GM19468 (cell line): ENCODE data around the gene KBTBD12.

Experiments used
- ATAC-seq: cut with Tn5 transposase; IDR thresholded peaks from one replicate; pipeline ENCODE4 v1.9.1; 2021; ENCODE audit warnings: mild to moderate bottlenecking, moderate library complexity, moderate number of reproducible peaks; ENCODE audit not compliant: unreplicated experiment; ENCODE audit errors: extremely low read depth

Gene KBTBD12

GRCh38 chr3:127981097-127981496 is 66.1 kb downstream of the KBTBD12 start:
- no peak for ATAC-seq

GRCh38 chr3:127982155-127982554 is 67.1 kb downstream of the KBTBD12 start:
- ATAC-seq = no peak

DNA sequence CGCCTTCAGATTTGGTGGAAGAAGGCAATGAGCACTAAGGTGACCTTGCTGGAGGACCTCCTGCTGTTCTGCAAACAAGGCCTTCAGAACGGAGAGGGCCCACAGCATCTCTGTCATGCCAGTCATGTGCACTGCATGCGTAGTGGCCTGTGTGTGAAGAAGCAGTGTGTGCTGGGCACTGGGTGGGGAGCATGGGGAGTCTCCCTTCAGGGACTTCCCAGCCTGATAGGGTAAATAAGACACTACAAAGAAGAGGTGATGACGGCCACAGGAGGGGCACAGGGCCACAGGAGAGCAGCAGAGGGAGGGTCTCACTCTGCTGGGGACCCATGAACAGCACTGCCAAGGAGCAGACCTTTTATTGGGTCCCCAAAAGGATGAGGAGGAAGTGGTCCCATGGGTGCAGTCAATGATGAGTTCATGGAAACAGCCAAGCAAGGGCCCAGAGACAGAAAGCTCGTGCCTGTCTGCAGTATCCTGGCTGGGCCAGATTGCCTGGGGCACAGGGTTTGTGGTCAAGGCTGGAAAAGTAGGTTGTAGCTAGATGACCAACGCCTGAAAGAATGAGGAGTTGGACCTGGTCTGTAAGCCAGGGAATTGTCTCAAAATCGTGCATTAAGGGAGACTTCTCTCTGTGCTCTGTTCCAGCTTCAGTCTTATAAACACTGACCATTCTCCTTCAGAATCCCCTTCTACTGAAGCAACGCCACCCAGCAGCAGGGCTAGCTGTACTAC is 69.4 kb downstream of the KBTBD12 start:
- ATAC-seq = no peak

GRCh38 chr3:127985216-127985615 is 70.2 kb downstream of the KBTBD12 start:
- no peak for ATAC-seq

DNA sequence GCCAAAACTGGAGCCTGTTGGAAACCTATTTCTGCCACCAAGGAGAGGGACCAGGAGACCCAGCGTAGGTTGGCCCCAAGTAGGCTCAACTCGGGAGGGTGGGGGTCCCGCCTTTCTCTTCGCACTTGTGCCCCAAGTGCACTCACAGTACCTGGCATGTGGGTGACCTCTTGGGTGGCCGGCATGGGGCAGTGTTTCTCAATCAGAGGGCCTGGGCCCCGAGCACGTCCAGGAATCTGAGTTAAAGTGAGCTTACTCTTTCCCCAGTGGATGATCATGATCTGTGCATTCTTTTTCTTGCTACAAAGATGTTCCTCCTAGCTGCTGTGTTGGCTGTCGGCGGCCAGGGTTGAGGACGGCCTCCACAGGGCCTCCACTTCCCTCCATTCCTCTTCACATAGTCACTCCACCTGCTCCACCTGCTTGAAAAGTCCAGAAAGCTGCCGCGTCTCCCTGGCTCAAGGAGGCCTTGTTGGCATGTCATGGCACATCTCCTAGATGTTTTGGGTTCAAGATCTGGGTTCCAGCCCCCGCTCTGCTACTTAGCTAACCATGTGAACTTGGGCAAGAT is 70.7 kb downstream of the KBTBD12 start:
- ATAC-seq = no peak

DNA sequence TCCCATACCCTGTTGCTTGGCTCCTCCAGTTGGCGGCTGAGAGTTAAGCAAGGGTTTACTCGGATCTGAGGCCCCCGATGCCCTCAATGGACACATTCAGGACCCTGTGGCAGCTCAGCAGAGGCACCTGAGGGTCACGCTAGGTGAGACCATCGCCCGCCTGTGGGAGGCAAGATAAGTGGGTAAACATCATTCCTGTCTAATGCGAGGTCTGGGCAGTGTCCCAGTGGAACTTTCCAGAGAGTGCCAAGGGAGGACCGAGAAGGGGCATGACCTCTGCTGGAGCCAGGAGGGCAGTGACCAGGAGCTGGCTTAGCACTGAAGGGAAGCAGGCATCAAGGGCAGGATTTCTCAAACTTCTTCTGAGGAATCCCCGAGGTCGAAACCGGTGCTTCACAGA is 71.8 kb downstream of the KBTBD12 start:
- no peak for ATAC-seq

DNA sequence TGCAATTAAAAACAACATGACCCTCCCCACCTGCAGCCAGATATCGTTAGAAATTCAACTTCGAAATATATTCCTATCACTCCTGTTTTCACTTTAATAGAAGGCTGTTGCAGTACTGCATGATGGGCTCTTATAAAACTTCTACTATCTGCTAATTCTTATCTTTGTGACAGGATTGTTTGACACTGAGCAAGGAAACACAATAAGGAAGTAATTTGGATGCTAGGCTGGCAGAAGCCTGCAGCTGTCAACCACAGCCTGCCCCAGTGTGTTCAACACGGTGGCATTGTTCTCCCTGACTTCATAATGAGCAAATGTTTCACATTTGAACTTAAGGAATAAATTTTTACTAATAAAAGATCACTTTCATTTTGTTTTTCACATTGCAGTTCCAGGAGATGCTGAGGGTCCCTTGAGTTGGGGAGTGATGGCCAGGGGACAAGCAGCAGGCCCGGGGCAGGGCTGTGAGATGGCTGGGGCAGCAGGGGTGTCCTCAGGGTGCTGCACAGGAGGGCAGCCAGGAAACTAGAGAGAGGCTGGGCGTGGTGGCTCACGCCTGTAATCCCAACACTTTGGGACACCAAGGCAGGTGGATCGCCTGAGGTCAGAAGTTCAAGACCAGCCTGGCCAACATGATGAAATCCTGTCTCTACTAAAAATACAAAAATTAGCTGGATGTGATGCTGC is 72.4 kb downstream of the KBTBD12 start:
- no peak for ATAC-seq

GRCh38 chr3:127988770-127989557 is 73.9 kb downstream of the KBTBD12 start:
- ATAC-seq = no peak

GRCh38 chr3:127990051-127990450 is 75.0 kb downstream of the KBTBD12 start:
- ATAC-seq = no peak

GRCh38 chr3:127990461-127990860 is 75.4 kb downstream of the KBTBD12 start:
- ATAC-seq = no peak

DNA sequence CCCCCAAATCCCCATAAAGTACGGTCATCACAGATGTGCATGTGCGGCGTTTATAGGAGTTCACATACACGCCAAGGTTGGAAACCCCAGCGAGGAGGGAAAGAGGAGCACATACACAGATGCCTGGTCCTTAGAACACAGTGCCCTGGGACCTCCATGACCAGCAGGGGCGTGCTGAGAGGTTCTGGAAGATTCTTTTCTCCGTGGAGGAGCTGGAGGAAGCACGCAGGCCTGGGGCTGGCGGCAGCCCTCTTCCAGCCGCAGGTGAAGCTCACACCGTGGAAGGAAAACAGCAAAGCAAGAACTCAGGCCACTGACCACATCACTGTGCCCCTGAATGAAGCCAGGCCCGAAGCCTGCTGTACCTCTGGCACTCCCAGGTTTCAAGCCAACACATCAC is 76.2 kb downstream of the KBTBD12 start:
- ATAC-seq = no peak

DNA sequence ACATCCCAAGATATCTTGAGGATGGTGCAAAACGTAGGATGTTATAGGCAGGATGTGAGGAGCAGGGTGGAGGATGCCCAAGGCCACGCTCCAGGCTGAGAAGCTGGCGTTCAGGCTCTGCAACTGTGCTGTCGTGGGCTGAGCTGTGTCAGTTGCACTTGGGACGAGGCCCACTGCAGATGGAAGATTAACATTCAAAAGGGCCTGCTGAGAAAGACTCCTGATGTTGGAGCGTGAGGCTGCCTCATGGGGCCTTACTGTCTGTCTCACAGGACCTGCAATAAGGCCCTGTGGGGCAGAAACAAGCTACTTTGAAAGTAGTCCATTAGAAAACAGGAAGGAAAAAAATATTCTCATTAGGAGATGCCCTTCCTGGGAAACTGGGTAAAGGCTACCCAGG is 76.6 kb downstream of the KBTBD12 start:
- no peak for ATAC-seq

GRCh38 chr3:127992127-127992526 is 77.1 kb downstream of the KBTBD12 start:
- no peak for ATAC-seq

DNA sequence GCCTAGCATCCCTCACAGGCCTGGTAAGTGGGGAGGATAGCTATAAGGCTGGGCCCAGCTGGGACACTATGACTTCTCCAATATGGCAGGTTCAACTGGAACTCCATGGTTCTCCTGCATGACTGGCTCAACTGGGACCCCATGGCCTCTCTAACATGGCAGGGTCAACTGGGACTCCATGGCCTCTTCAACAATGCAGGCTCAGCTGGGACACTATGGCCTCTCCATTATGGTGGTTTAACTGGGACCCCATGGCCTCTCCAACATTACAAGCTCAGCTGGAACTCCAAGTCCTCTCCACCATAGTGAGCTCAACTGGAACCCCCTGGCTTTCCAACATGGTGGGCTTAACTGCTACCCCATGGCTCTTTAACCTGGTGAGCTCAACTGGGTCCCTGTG is 79.0 kb downstream of the KBTBD12 start:
- ATAC-seq = no peak

DNA sequence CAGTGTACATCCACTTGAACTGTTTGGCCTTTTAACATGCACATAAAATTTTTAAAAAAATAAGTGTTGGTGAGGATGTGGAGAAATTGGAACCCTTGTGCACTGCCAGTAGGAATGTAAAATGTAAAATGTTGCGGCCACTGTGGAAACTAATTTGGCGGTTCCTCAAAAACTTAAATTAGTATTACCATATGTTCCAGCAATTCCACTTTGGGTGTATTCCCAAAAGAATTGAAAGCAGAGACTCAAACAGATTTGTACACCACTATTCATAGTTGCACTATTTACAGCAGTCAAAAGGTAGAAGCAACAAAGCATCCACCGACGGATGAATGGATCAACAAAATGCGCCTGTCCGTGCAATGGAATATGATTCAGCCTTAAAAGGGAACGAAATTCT is 82.0 kb downstream of the KBTBD12 start:
- no peak for ATAC-seq

GRCh38 chr3:127997961-127998360 is 82.9 kb downstream of the KBTBD12 start:
- ATAC-seq = no peak

DNA sequence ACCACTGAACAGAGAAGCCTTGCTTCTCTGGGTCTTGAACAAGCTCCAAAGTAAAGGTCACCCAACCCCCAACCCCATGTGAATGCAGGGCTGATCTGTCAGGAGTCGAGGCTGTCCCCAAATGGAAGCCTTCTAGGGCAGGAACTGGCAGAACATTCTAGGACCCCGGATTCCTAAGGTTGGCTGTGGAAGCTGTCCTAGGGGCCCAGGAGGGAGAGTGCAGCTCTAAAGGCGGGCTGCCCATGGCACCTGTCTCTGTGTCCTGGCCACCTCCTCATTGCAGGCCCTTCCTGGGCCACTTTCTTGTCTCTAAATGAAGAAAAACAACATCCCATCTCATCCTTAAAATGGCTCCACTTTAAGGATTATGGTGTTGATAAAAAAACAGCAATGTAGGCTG is 83.6 kb downstream of the KBTBD12 start:
- no peak for ATAC-seq

DNA sequence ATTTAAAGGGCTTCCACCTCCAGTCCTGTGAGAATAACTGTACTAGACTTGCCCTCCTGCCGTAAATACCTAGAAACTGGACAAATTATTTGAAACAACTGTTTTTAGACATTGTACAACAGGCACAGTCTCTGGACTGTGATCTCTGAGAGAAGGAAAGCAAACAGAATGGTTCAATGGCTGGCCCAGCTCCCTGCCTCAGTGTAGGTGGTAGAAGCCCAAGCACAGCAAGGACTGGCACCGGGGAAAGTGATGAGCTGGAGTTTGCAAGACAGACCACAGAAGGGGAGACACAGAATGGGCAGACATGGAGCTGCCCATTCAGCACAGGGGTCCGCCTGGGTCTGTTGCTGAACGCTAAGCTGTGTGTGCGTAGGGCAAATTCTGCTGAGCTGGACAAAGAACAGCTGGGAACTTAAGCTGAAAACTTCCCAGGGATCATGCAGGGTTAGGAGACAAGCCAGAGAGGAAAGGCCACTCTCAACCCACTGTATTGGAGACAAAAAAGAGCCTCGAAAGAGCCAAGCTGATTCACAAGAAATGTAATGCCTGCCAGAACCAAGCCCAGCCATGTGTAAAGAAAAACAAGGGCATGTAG is 84.6 kb downstream of the KBTBD12 start:
- ATAC-seq = no peak

DNA sequence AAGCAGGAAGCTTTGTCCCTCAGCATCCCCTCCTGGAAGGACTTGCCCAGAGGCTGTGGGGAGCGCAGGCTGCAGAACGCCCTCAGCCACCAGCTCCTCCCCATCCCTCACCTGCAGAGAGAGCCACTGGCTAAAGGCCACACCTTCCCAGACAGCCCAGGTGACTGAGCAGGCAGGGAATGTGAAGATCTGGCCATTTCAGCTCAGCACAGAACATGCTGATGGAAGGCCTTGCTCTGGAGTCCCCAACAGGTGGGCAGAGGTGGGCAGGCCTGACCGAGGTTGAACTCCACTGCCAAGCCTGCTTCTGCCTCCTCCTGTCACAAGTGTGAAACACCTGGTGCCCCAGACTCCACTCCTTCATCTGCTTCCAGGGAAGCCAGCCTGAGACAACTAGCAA is 86.5 kb downstream of the KBTBD12 start:
- no peak for ATAC-seq

- no peak for ATAC-seq
Measured at GRCh38 chr3:128004661-128005060, 89.6 kb downstream of the KBTBD12 start.
